ENCODE data around the gene AP3B2. TPM values are rescaled to one million over a fixed set of nuclear protein-coding genes. Genes with fewer than 3 reads are reported as not detected.
"Not testable (repeated sequence)": the region's sequence is repeated elsewhere in the genome, so short reads cannot be mapped to it uniquely, and the experiment has no call there.

AP3B2 gene
- total RNA-seq, 1 experiment from 2014 or later: 0.07 TPM

DNA sequence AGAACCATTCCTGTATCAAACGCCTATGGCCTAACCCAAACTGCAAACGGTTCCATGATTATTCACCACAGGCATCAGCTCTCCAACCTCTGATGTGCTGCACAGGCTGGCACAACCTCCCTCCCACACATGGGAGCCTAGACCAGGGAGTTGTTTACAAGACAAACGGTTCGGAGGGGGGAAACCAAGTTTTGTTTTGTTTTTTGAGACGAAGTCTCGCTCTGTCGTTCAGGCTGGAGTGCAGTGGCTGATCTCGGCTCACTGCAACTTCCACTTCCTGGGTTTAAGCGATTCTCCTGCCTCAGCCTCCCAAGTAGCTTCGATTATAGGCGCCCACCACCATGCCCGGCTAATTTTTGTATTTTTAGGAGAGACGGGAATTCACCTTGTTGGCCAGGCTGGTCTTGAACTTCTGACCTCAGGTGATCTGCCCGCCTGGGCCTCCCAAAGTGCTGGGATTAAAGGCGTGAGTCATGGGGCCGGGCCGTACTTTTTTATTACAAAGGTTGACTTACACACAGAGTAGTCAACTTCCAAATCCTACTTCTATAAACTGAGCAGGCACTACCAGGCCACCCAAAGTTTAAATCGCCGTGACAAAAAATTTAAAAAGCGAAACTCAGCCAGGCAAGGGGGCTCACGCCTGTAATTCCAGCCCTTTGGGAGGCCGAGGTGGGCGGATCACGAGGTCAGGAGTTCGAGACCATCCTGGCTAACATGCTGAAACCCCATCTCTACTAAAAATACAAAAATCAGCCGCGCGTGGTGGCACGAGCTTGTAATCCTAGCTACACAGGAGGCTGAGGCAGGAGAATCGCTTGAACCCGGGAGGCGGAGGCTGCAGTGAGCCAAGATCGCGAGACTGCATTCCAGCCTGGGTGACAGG, 64.5 kb downstream of the AP3B2 start:
- H3K79me2 ChIP-seq (ENCODE audit: insufficient read depth, low read length); intact Hi-C loops (cut with micrococcal nuclease); H3K9me3 ChIP-seq (ENCODE audit: control insufficient read depth in 1 of 2, insufficient read depth in 1 of 2, low read depth in 1 of 2, low read length in 2 of 2); H3K4me1 ChIP-seq (ENCODE audit: control insufficient read depth in 1 of 2, insufficient read depth in 2 of 2, low read length in 2 of 2); H3K36me3 ChIP-seq (ENCODE audit: control insufficient read depth in 1 of 2, insufficient read depth in 2 of 2, low read length in 2 of 2); H3K4me2 ChIP-seq (ENCODE audit: low read length); DNase-seq (ENCODE audit: low read depth, low spot score); CTCF ChIA-PET; H3K9ac ChIP-seq (ENCODE audit: low read length); H2AFZ ChIP-seq (ENCODE audit: low read depth, low read length, poor library complexity, severe bottlenecking); BruUV-seq (replicated peaks); H3K4me3 ChIP-seq (replicated peaks in 1 of 2; ENCODE audit: low read depth in 1 of 2, low read length in 2 of 2); POLR2A ChIA-PET; ATAC-seq; RAD21 ChIA-PET (ENCODE audit: low non-redundant PET in 1 of 2, low total read pairs in 2 of 2, uncharacterized antibody in 2 of 2, unreplicated experiment in 2 of 2); H3K27ac ChIP-seq (ENCODE audit: low read depth, low read length); H3K9me2 ChIP-seq (ENCODE audit: insufficient read depth); H4K20me1 ChIP-seq (ENCODE audit: insufficient read depth): not testable (repeated sequence)
- peaks cover 30% of the 10 kb centered on the region for H3K27me3 ChIP-seq (ENCODE audit: insufficient read depth, low read length)

DNA sequence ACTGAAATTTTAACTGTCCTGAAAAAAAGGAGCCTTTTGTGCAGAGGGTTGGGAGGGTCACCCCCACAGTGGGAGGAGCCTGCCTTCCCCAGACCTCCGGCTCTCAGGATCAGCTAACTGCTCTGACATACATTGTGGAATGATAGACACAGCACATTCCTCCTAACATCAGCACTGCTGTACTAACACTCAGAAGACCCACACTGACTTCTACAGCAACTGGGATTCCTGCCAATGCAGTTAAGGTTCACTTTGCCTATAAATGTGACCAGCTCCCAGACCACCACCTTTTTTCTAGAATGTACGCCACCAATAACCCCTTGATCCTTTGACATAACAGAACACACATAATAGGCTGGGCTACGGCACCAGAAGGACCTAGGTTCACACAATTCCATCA, 65.7 kb downstream of the AP3B2 start:
- Histone ChIP-seq H3K27ac (ENCODE audit: low read depth, low read length) (no peak overlapping the region), H4K20me1 (ENCODE audit: insufficient read depth) (no peaks in the 10 kb centered on the region), H3K36me3 (ENCODE audit: control insufficient read depth in 1 of 2, insufficient read depth in 2 of 2, low read length in 2 of 2) (no peaks in the 10 kb centered on the region), H2AFZ (ENCODE audit: low read depth, low read length, poor library complexity, severe bottlenecking) (no peak overlapping the region), H3K4me2 (ENCODE audit: low read length) (no peak overlapping the region), H3K4me3 (replicated peaks in 1 of 2; ENCODE audit: low read depth in 1 of 2, low read length in 2 of 2) (no peak overlapping the region), H3K9ac (ENCODE audit: low read length) (no peak overlapping the region), H3K9me2 (ENCODE audit: insufficient read depth) (no peaks in the 10 kb centered on the region), H3K9me3 (ENCODE audit: control insufficient read depth in 1 of 2, insufficient read depth in 1 of 2, low read depth in 1 of 2, low read length in 2 of 2) (no peaks in the 10 kb centered on the region), H3K27me3 (ENCODE audit: insufficient read depth, low read length) (peaks cover 42% of the 10 kb centered on the region), H3K4me1 (ENCODE audit: control insufficient read depth in 1 of 2, insufficient read depth in 2 of 2, low read length in 2 of 2) (0 out of 4 replicates have a peak, but pooled peaks cover 0 to 7% of the 10 kb centered on the region in 2 experiments), H3K79me2 (ENCODE audit: insufficient read depth, low read length) (no peaks in the 10 kb centered on the region)
- ChIA-PET RAD21 (ENCODE audit: low non-redundant PET in 1 of 2, low total read pairs in 2 of 2, uncharacterized antibody in 2 of 2, unreplicated experiment in 2 of 2) (no interaction called here), POLR2A (no interaction called here), CTCF (no interaction called here)
- no TSS peak for BruUV-seq (replicated peaks)
- intact Hi-C loops (cut with micrococcal nuclease): no loop called here
- DNase-seq (ENCODE audit: low read depth, low spot score): no peak
- ATAC-seq: no peak
- TF ChIP-seq YY1 (IDR thresholded peaks at IDR 0.05; ENCODE audit: extremely low read depth, insufficient replicate concordance, low read depth, low read length) (no peak), ZNF274 (IDR thresholded peaks at IDR 0.05; ENCODE audit: low read depth, low read length) (no peak), RAD21 (IDR thresholded peaks at IDR 0.05; ENCODE audit: low read depth) (no peak), SP1 (IDR thresholded peaks at IDR 0.05; ENCODE audit: low read depth) (no peak), CBX3 (IDR thresholded peaks at IDR 0.05; ENCODE audit: low read depth) (no peak), CEBPB (IDR thresholded peaks at IDR 0.05; ENCODE audit: low read depth) (no peak), EGR1 (IDR thresholded peaks at IDR 0.05; ENCODE audit: low read depth) (no peak), ZFX (IDR thresholded peaks at IDR 0.05) (no peak), EZH2 (IDR thresholded peaks at IDR 0.05) (no peak), SRF (IDR thresholded peaks at IDR 0.05; ENCODE audit: low read depth) (no peak), TCF7L2 (IDR thresholded peaks at IDR 0.05; ENCODE audit: borderline replicate concordance, extremely low read depth, insufficient read depth, insufficient read length) (no peak), EZH2phosphoT487 (IDR thresholded peaks at IDR 0.05; ENCODE audit: borderline replicate concordance) (no peak)
- TF ChIP-seq, protein P1, sequence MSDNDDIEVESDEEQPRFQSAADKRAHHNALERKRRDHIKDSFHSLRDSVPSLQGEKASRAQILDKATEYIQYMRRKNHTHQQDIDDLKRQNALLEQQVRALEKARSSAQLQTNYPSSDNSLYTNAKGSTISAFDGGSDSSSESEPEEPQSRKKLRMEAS (IDR thresholded peaks at IDR 0.05): no peak
- TF ChIP-seq, protein P2, sequence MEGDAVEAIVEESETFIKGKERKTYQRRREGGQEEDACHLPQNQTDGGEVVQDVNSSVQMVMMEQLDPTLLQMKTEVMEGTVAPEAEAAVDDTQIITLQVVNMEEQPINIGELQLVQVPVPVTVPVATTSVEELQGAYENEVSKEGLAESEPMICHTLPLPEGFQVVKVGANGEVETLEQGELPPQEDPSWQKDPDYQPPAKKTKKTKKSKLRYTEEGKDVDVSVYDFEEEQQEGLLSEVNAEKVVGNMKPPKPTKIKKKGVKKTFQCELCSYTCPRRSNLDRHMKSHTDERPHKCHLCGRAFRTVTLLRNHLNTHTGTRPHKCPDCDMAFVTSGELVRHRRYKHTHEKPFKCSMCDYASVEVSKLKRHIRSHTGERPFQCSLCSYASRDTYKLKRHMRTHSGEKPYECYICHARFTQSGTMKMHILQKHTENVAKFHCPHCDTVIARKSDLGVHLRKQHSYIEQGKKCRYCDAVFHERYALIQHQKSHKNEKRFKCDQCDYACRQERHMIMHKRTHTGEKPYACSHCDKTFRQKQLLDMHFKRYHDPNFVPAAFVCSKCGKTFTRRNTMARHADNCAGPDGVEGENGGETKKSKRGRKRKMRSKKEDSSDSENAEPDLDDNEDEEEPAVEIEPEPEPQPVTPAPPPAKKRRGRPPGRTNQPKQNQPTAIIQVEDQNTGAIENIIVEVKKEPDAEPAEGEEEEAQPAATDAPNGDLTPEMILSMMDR (IDR thresholded peaks at IDR 0.05 in 2 of 3, conservative IDR thresholded peaks at IDR 0.05 in 1 of 3; ENCODE audit: borderline replicate concordance in 1 of 3, insufficient read depth in 1 of 3, low read depth in 2 of 3, low read length in 2 of 3): no peak
- TF ChIP-seq, protein P3, sequence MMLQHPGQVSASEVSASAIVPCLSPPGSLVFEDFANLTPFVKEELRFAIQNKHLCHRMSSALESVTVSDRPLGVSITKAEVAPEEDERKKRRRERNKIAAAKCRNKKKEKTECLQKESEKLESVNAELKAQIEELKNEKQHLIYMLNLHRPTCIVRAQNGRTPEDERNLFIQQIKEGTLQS (IDR thresholded peaks at IDR 0.05): no peak

Measured in HCT116 (cell line).